DLD1 (cell line): ENCODE data around the gene DENND2A.
"Not testable (repeated sequence)": the region's sequence is repeated elsewhere in the genome, so short reads cannot be mapped to it uniquely, and the experiment has no call there.

Experiments
- in situ Hi-C: cut with HindIII; loops from 2 replicates; pipeline ENCODE4 v1.10.0; 2017; ENCODE audit warnings: low sequenced_read_pairs

DENND2A gene

GRCh38 chr7:140518370-140519006 lies 122.1 kb downstream of the DENND2A start:
- in situ Hi-C loops, result loop anchor here (25.0 kb wide), 1 partner anchor 119 kb away; the partner anchor contains the start of gene DENND2A

GRCh38 chr7:140517546-140518369 lies 122.9 kb downstream of the DENND2A start:
- in situ Hi-C loops, result loop anchor here (25.0 kb wide), 1 partner anchor 120 kb away; the partner anchor contains the start of gene DENND2A

GRCh38 chr7:140512317-140513000 lies 128.2 kb downstream of the DENND2A start:
- in situ Hi-C loops, result loop anchor here (25.0 kb wide), 1 partner anchor 125 kb away; the partner anchor contains the start of gene DENND2A

- in situ Hi-C loops, result loop anchor here (25.0 kb wide), 1 partner anchor 128 kb away; the partner anchor contains the start of gene DENND2A
These were observed 130.8 kb downstream of the DENND2A start for GRCh38 chr7:140509789-140510188.

GRCh38 chr7:140507556-140507955 lies 133.1 kb downstream of the DENND2A start:
- in situ Hi-C loops, result loop anchor here (25.0 kb wide), 1 partner anchor 130 kb away; the partner anchor contains the start of gene DENND2A

GRCh38 chr7:140506788-140507464 lies 133.7 kb downstream of the DENND2A start:
- in situ Hi-C loops, result loop anchor here (25.0 kb wide), 1 partner anchor 130 kb away; the partner anchor contains the start of gene DENND2A

GRCh38 chr7:140501966-140502365 lies 138.6 kb downstream of the DENND2A start:
- in situ Hi-C loops, result loop anchor here (25.0 kb wide), 1 partner anchor 135 kb away; the partner anchor contains the start of gene DENND2A

- in situ Hi-C loops, result not testable (repeated sequence)
These were observed 142.8 kb downstream of the DENND2A start for GRCh38 chr7:140497807-140498206.

- in situ Hi-C loops, result no loop called here
These were observed 143.3 kb downstream of the DENND2A start for GRCh38 chr7:140497241-140497769.

- in situ Hi-C loops, result no loop called here
These were observed 145.0 kb downstream of the DENND2A start for GRCh38 chr7:140495514-140496097.

GRCh38 chr7:140494867-140495266 lies 145.7 kb downstream of the DENND2A start:
- in situ Hi-C loops, result no loop called here

- in situ Hi-C loops, result no loop called here
These were observed 151.6 kb downstream of the DENND2A start for GRCh38 chr7:140489026-140489359.

GRCh38 chr7:140485500-140486265 lies 154.9 kb downstream of the DENND2A start:
- in situ Hi-C loops, result no loop called here

- in situ Hi-C loops, result no loop called here
These were observed 155.6 kb downstream of the DENND2A start for GRCh38 chr7:140484951-140485499.

- in situ Hi-C loops, result no loop called here
These were observed 156.1 kb downstream of the DENND2A start for GRCh38 chr7:140484479-140484878.

GRCh38 chr7:140479739-140480084 lies 160.9 kb downstream of the DENND2A start:
- in situ Hi-C loops, result no loop called here

- in situ Hi-C loops, result no loop called here
These were observed 161.4 kb downstream of the DENND2A start, which contains the start of gene MKRN1 for GRCh38 chr7:140479062-140479738. Gene MKRN1, minus strand, starts transcription at chr7:140479505. Its CDS starts 161 bp downstream, at chr7:140479344.
